GM12878 (cell line): Measurements from ENCODE around the gene INTS13. TPM values are rescaled to one million over a fixed set of nuclear protein-coding genes. Genes with fewer than 3 reads are reported as not detected.

Experiments
- ATAC-seq: fragments of 200-7000 bp; cut with Tn5 transposase; 3 replicates; pipeline ENCODE4 v1.9.1; 2020; ENCODE audit warnings: mild to moderate bottlenecking, moderate library complexity
- BruUV-seq: library from RNA; stranded (reverse); fragments of 400-500 nt; replicated peaks from 2 replicates; lab custom pipeline; 2021; lab: Mats Ljungman, UMichigan
- CTCF ChIA-PET: fragments of 300-600 bp; sonication (Branson Sonifier 250); formaldehyde crosslinking; extraction: SDS; loops from one replicate; lab custom pipeline; 2021; ENCODE audit warnings: inconsistent platforms; lab: Yijun Ruan, JAX
- POLR2A ChIA-PET: fragments of 350-600 bp; formaldehyde crosslinking; extraction: SDS; loops from one replicate; lab custom pipeline; 2021; ENCODE audit warnings: inconsistent platforms; lab: Charles Lee
- RAD21 ChIA-PET: fragments of 300-600 bp; sonication (Branson Sonifier 250); formaldehyde crosslinking; loops from one replicate; lab custom pipeline; 2023; ENCODE audit warnings: antibody characterized with exemption; ENCODE audit not compliant: unreplicated experiment; lab: Charles Lee
- SMC1A ChIA-PET: fragments of 300-600 bp; sonication (Branson Sonifier 250); formaldehyde crosslinking; loops from one replicate; lab custom pipeline; 2023; ENCODE audit not compliant: unreplicated experiment, uncharacterized antibody; lab: Charles Lee
- DNase-seq: peaks from one replicate; pipeline ENCODE4 v3.0.0-alpha.2; 2011; ENCODE audit warnings: low read depth, low spot score
- FAIRE-seq: peaks from 3 replicates; lab custom pipeline; 2011; peaks lifted over from hg19 to GRCh38; lab: Jason Lieb, UNC
- H2AFZ ChIP-seq: 2 replicates; pipeline ENCODE4 v1.6.0; 2011; ENCODE audit warnings: low read depth, low read length, control low read depth; ENCODE audit not compliant: control insufficient read depth
- H3K27ac ChIP-seq: 2 replicates; pipeline ENCODE4 v1.5.1; 2011; ENCODE audit warnings: control low read depth; ENCODE audit not compliant: control insufficient read depth, insufficient read depth
- H3K27me3 ChIP-seq, 2 experiments: replicated peaks in 1 of 2; 2 replicates each; pipeline versions ENCODE4 v1.6.0 to v1.6.1; 2011; ENCODE audit warnings: low read length in 1 of 2; ENCODE audit not compliant: control insufficient read depth in 2 of 2, insufficient read depth in 2 of 2
- H3K36me3 ChIP-seq, 2 experiments: 2 replicates each; pipeline ENCODE4 v1.5.1; 2011; ENCODE audit warnings: low read length in 1 of 2; ENCODE audit not compliant: control insufficient read depth in 2 of 2, insufficient read depth in 2 of 2
- H3K4me1 ChIP-seq: 2 replicates; pipeline ENCODE4 v1.6.1; 2011; ENCODE audit warnings: mild to moderate bottlenecking, low read length, moderate library complexity, mixed read lengths; ENCODE audit not compliant: control insufficient read depth, insufficient read depth
- H3K4me2 ChIP-seq: 2 replicates; pipeline ENCODE4 v1.6.0; 2011; ENCODE audit warnings: control low read depth; ENCODE audit not compliant: control insufficient read depth, insufficient read depth
- H3K4me3 ChIP-seq: fragments of 200-600 bp; sonication (generic); 2 replicates; pipeline ENCODE4 v1.5.1; 2016
- H3K79me2 ChIP-seq: 2 replicates; pipeline ENCODE4 v1.6.0; 2011; ENCODE audit warnings: low read length; ENCODE audit not compliant: control insufficient read depth, insufficient read depth
- H3K9ac ChIP-seq: 2 replicates; pipeline ENCODE4 v1.8.0; 2011; ENCODE audit warnings: low read length, control low read depth, mixed read lengths; ENCODE audit not compliant: control insufficient read depth, insufficient read depth
- H3K9me3 ChIP-seq: replicated peaks from 3 replicates; pipeline ENCODE4 v1.5.1; 2011; ENCODE audit warnings: mild to moderate bottlenecking, low read length; ENCODE audit not compliant: control insufficient read depth, insufficient read depth
- H4K20me1 ChIP-seq: 2 replicates; pipeline ENCODE4 v1.6.0; 2011; ENCODE audit not compliant: control insufficient read depth, insufficient read depth
- MEF2B ChIP-seq: fragments of 450-650 bp; IDR thresholded peaks from 2 replicates; pipeline ENCODE4 v1.6.1; 2018; ENCODE audit warnings: mild to moderate bottlenecking, moderate library complexity; ENCODE audit not compliant: partially characterized antibody, poor library complexity, severe bottlenecking
- MXI1 ChIP-seq: fragments of 150-350 bp; IDR thresholded peaks from 2 replicates; pipeline ENCODE4 v1.6.1; 2011; ENCODE audit warnings: low read depth, mild to moderate bottlenecking, inconsistent platforms, low read length, improper control_type of control experiment
- NR2C1 ChIP-seq: fragments of 450-650 bp; IDR thresholded peaks from 2 replicates; pipeline ENCODE4 v1.6.1; 2017; ENCODE audit warnings: antibody characterized with exemption, mild to moderate bottlenecking, moderate library complexity
- SMAD1 ChIP-seq: fragments of 450-650 bp; IDR thresholded peaks from 2 replicates; pipeline ENCODE4 v1.6.1; 2018; ENCODE audit warnings: mild to moderate bottlenecking, low read depth; ENCODE audit not compliant: partially characterized antibody
- SMAD5 ChIP-seq: IDR thresholded peaks from 2 replicates; pipeline ENCODE4 v1.6.1; 2016; ENCODE audit warnings: antibody characterized with exemption, low read depth
- STAT3 ChIP-seq: IDR thresholded peaks from 2 replicates; pipeline ENCODE4 v1.6.1; 2011; ENCODE audit warnings: low read depth, low read length, improper control_type of control experiment
- TARDBP ChIP-seq: IDR thresholded peaks from 2 replicates; pipeline ENCODE4 v1.6.1; 2016; ENCODE audit warnings: borderline replicate concordance
- YBX1 ChIP-seq: fragments of 450-650 bp; IDR thresholded peaks from 2 replicates; pipeline ENCODE4 v1.6.1; 2016; ENCODE audit warnings: antibody characterized with exemption
- ZNF384 ChIP-seq: IDR thresholded peaks from 2 replicates; pipeline ENCODE4 v1.6.1; 2012; ENCODE audit warnings: low read depth, mild to moderate bottlenecking, low read length, improper control_type of control experiment, borderline replicate concordance
- WGBS: methylation state at CpG from one replicate; pipeline ENCODE4 v1.1.6; 2016; ENCODE audit warnings: low lambda C conversion rate; ENCODE audit not compliant: insufficient replicate concordance, insufficient coverage; ENCODE audit errors: missing lambda C conversion rate; 5-methylcytosine and 5-hydroxymethylcytosine counted together
- in situ Hi-C: fragments of 300-500 bp; cut with MboI; formaldehyde crosslinking; loops from 9 replicates; pipeline ENCODE4 v1.14.3; 2018; ENCODE audit warnings: mixed read lengths
- intact Hi-C: fragments of 100-400 bp; cut with micrococcal nuclease; formaldehyde crosslinking; loops from one replicate; pipeline ENCODE4 v1.14.2; 2022; ENCODE audit not compliant: unreplicated experiment
- polyA plus RNA-seq, 11 experiments: library from polyadenylated mRNA; depleted of rRNA in 4 of 11; unstranded in 6 of 11; stranded (reverse) in 5 of 11; fragments of >200 nt; fragmentation: Nextera tagmentation in 4 of 11; fragmentation: Illumina TruSeq in 1 of 11; extraction: Ambion mirVana in 4 of 11; extraction: Trizol in 1 of 11; gene quantifications; 1 replicate in 1 of 11; 2 replicates in 10 of 11; pipeline versions ENCODE4 v1.2.1 to v1.2.3, GENCODE V29; 2011 to 2016; ENCODE audit warnings: inconsistent platforms in 2 of 11, missing spikeins in 2 of 11, low read depth in 1 of 11
- total RNA-seq, 4 experiments: library from RNA; depleted of rRNA in 3 of 4; stranded (reverse); fragments of >200 nt in 3 of 4; fragmentation: Illumina TruSeq in 1 of 4; extraction: Trizol in 1 of 4; gene quantifications; 2 replicates each; pipeline versions ENCODE4 v1.2.1 to v1.2.3, GENCODE V29; 2013 to 2021
- TF ChIP-seq, protein P1 (sequence below): fragments of 450-650 bp; IDR thresholded peaks from 2 replicates; pipeline ENCODE4 v1.6.1; 2017; ENCODE audit warnings: mild to moderate bottlenecking, low read depth, inconsistent platforms; ENCODE audit not compliant: poor library complexity, severe bottlenecking
- TF ChIP-seq, protein P2 (sequence below): fragments of 450-650 bp; IDR thresholded peaks from 2 replicates; pipeline ENCODE4 v1.6.1; 2018; ENCODE audit warnings: mild to moderate bottlenecking, low read depth, moderate library complexity; ENCODE audit not compliant: partially characterized antibody

INTS13 gene
- total and polyA plus RNA-seq, 10 of the 15 experiments (the other 5 are each of a cell fraction or from before 2014, with no cell fraction given) = 33.4 to 72.0 (median 59.9) TPM

DNA sequence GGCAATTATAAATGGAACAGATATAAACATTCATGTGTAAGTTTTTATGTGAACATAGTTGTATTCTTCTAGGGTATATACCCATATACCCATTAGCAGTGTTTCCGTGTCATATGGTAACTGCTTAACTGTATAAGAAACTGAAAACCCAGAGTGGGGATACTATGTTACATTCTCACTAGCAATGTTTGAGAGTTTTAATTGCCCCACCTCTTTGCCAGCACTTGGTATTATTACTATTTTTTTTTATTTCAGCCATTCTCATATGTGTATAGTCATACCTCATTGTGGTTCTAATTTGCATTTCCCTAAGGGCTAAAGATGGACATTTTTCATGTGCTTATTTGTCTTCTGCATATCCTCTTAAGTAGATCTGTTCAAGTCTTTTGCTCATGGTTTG, 76.1 kb downstream of the INTS13 start:
- BruUV-seq = no TSS peak
- ATAC-seq = no peak
- no peak overlapping the region for H3K4me3 ChIP-seq
- 100% methylated on average over 1 of the region's 1 CpG for WGBS
- in situ Hi-C loops = no loop called here
- no peak for FAIRE-seq
- no peak overlapping the region for H2AFZ ChIP-seq
- no peak for DNase-seq
- TF ChIP-seq MEF2B = peak; percentile 46
- no peak for TF ChIP-seq NR2C1
- ChIA-PET RAD21 (no interaction called here), SMC1A (interaction anchor here (7.8 kb wide), 1 partner anchor 17 kb away, joined by 98 read pairs; no protein-coding TSS in a partner anchor), CTCF (no interaction called here), POLR2A (interaction anchor here (0.6 kb wide), 1 partner anchor 148 kb away, joined by 3 read pairs; no protein-coding TSS in a partner anchor)
- no peaks in the 10 kb centered on the region for H4K20me1 ChIP-seq
- H3K79me2 ChIP-seq = no peaks in the 10 kb centered on the region
- H3K27me3 ChIP-seq = no peaks in the 10 kb centered on the region
- intact Hi-C loops = no loop called here
- H3K36me3 ChIP-seq = no peaks in the 10 kb centered on the region
- H3K9ac ChIP-seq = no peak overlapping the region
- H3K27ac ChIP-seq = no peak overlapping the region
- H3K9me3 ChIP-seq = no peaks in the 10 kb centered on the region
- H3K4me2 ChIP-seq = no peak overlapping the region
- H3K4me1 ChIP-seq = no peaks in the 10 kb centered on the region

GRCh38 chr12:26857465-26858176, 80.2 kb downstream of the INTS13 start:
- WGBS = 68% methylated on average over 6 of the region's 6 CpGs
- CTCF ChIA-PET = interaction anchor here (0.8 to 7.2 kb wide), 8 partner anchors 9 to 157 kb away, joined by 3 to 115 read pairs (median 6); partner anchors contain the start of gene ITPR2
- no peak overlapping the region for H3K27ac ChIP-seq
- FAIRE-seq (no peak), DNase-seq (no peak), ATAC-seq (no peak)
- no peak overlapping the region for H3K4me2 ChIP-seq
- no peak overlapping the region for H2AFZ ChIP-seq
- intact Hi-C loops (loop anchor here (10.0 kb wide), 1 partner anchor 1483 kb away; no protein-coding TSS in a partner anchor), in situ Hi-C loops (no loop called here)
- no peaks in the 10 kb centered on the region for H3K36me3 ChIP-seq
- RAD21 ChIA-PET = interaction anchor here (0.6 to 2.8 kb wide), 7 partner anchors 9 to 321 kb away, joined by 3 to 12 read pairs (median 4); no protein-coding TSS in a partner anchor
- no peaks in the 10 kb centered on the region for H4K20me1 ChIP-seq
- H3K4me1 ChIP-seq = peaks cover 3% of the 10 kb centered on the region; the same call in 1 of the 2 replicates
- no peaks in the 10 kb centered on the region for H3K27me3 ChIP-seq
- no peaks in the 10 kb centered on the region for H3K79me2 ChIP-seq
- H3K9me3 ChIP-seq = no peaks in the 10 kb centered on the region
- no peak overlapping the region for H3K9ac ChIP-seq
- H3K4me3 ChIP-seq = no peak overlapping the region
- SMC1A ChIA-PET = interaction anchor here (0.6 to 7.8 kb wide), 10 partner anchors 9 to 154 kb away, joined by 3 to 98 read pairs (median 7); no protein-coding TSS in a partner anchor
- BruUV-seq = no TSS peak
- POLR2A ChIA-PET = interaction anchor here (0.5 to 2.2 kb wide), 6 partner anchors 9 to 212 kb away, joined by 3 to 8 read pairs (median 6); no protein-coding TSS in a partner anchor
- TF ChIP-seq, protein P1, sequence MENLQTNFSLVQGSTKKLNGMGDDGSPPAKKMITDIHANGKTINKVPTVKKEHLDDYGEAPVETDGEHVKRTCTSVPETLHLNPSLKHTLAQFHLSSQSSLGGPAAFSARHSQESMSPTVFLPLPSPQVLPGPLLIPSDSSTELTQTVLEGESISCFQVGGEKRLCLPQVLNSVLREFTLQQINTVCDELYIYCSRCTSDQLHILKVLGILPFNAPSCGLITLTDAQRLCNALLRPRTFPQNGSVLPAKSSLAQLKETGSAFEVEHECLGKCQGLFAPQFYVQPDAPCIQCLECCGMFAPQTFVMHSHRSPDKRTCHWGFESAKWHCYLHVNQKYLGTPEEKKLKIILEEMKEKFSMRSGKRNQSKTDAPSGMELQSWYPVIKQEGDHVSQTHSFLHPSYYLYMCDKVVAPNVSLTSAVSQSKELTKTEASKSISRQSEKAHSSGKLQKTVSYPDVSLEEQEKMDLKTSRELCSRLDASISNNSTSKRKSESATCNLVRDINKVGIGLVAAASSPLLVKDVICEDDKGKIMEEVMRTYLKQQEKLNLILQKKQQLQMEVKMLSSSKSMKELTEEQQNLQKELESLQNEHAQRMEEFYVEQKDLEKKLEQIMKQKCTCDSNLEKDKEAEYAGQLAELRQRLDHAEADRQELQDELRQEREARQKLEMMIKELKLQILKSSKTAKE = no peak
- TF ChIP-seq STAT3 = no peak
- TF ChIP-seq TARDBP = no peak
- TF ChIP-seq, protein P2, sequence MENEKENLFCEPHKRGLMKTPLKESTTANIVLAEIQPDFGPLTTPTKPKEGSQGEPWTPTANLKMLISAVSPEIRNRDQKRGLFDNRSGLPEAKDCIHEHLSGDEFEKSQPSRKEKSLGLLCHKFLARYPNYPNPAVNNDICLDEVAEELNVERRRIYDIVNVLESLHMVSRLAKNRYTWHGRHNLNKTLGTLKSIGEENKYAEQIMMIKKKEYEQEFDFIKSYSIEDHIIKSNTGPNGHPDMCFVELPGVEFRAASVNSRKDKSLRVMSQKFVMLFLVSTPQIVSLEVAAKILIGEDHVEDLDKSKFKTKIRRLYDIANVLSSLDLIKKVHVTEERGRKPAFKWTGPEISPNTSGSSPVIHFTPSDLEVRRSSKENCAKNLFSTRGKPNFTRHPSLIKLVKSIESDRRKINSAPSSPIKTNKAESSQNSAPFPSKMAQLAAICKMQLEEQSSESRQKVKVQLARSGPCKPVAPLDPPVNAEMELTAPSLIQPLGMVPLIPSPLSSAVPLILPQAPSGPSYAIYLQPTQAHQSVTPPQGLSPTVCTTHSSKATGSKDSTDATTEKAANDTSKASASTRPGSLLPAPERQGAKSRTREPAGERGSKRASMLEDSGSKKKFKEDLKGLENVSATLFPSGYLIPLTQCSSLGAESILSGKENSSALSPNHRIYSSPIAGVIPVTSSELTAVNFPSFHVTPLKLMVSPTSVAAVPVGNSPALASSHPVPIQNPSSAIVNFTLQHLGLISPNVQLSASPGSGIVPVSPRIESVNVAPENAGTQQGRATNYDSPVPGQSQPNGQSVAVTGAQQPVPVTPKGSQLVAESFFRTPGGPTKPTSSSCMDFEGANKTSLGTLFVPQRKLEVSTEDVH = no peak
- no peak for TF ChIP-seq YBX1
- no peak for TF ChIP-seq MXI1
- TF ChIP-seq SMAD1 = no peak
- no peak for TF ChIP-seq SMAD5
- no peak for TF ChIP-seq ZNF384
